HEK293 (cell line): ENCODE measurements around the gene TMEM252.

Source experiments
- CTCF ChIA-PET: fragments of 350-600 bp; formaldehyde crosslinking; extraction: SDS; loops from one replicate; lab custom pipeline; 2021; ENCODE audit warnings: antibody characterized with exemption; lab: Yijun Ruan, JAX
- POLR2A ChIA-PET: fragments of 300-600 bp; formaldehyde crosslinking; extraction: SDS; loops from one replicate; lab custom pipeline; 2020; ENCODE audit warnings: antibody characterized with exemption, inconsistent platforms; lab: Yijun Ruan, JAX
- H3K27ac ChIP-seq: fragments of 200-500 bp; sonication (Bioruptor generic); 2 replicates; pipeline ENCODE4 v1.5.1; 2014; ENCODE audit warnings: low read depth, low read length, control low read depth, inconsistent platforms; ENCODE audit errors: extremely low read depth
- H3K36me3 ChIP-seq, 2 experiments: fragments of 200-500 bp in 1 of 2; sonication (Bioruptor generic) in 1 of 2; 1 replicate in 1 of 2; 2 replicates in 1 of 2; pipeline ENCODE4 v1.5.1; 2014 to 2017; ENCODE audit warnings: inconsistent platforms in 2 of 2, low read length in 2 of 2; ENCODE audit not compliant: control insufficient read depth in 2 of 2, insufficient read depth in 1 of 2
- H3K4me1 ChIP-seq: fragments of 200-500 bp; sonication (Bioruptor generic); 2 replicates; pipeline ENCODE4 v1.5.1; 2014; ENCODE audit warnings: mild to moderate bottlenecking, low read length, inconsistent platforms; ENCODE audit not compliant: control insufficient read depth, insufficient read depth
- H3K4me3 ChIP-seq: 2 replicates; pipeline ENCODE4 v1.5.1; 2011; ENCODE audit warnings: low read depth, mild to moderate bottlenecking, control low read depth, low read length, moderate library complexity
- H3K9me3 ChIP-seq: fragments of 200-500 bp; sonication (Bioruptor generic); 2 replicates; pipeline ENCODE4 v1.5.1; 2014; ENCODE audit warnings: low read depth, low read length, inconsistent platforms; ENCODE audit not compliant: control insufficient read depth, insufficient read depth
- AEBP2 ChIP-seq: fragments of 450-650 bp; formaldehyde crosslinking; IDR thresholded peaks from 2 replicates; pipeline ENCODE4 v1.5.1; 2016; ENCODE audit warnings: missing biosample characterization, missing genetic modification characterization, borderline replicate concordance
- BCL6B ChIP-seq: fragments of 450-650 bp; formaldehyde crosslinking; IDR thresholded peaks from 2 replicates; pipeline ENCODE4 v1.5.1; 2017; ENCODE audit warnings: missing biosample characterization, missing genetic modification characterization
- ELK4 ChIP-seq: IDR thresholded peaks from 2 replicates; pipeline ENCODE4 v1.6.1; 2011; ENCODE audit warnings: mild to moderate bottlenecking, low read depth, low read length, borderline replicate concordance
- HOXD13 ChIP-seq: sonication (generic); formaldehyde crosslinking; IDR thresholded peaks from 2 replicates; pipeline ENCODE4 v1.8.0; 2022; ENCODE audit warnings: missing genetic modification reagents, borderline replicate concordance
- INSM2 ChIP-seq: fragments of 450-650 bp; formaldehyde crosslinking; IDR thresholded peaks from 2 replicates; pipeline ENCODE4 v1.5.1; 2016; ENCODE audit warnings: missing biosample characterization, missing genetic modification characterization
- MYNN ChIP-seq: fragments of 450-650 bp; formaldehyde crosslinking; IDR thresholded peaks from 2 replicates; pipeline ENCODE4 v1.5.1; 2016; ENCODE audit warnings: missing biosample characterization, missing genetic modification characterization, borderline replicate concordance
- MZF1 ChIP-seq: fragments of 450-650 bp; formaldehyde crosslinking; IDR thresholded peaks from 2 replicates; pipeline ENCODE4 v1.5.1; 2017; ENCODE audit warnings: missing biosample characterization, missing genetic modification characterization, borderline replicate concordance
- ZBTB11 ChIP-seq: fragments of 450-650 bp; formaldehyde crosslinking; conservative IDR thresholded peaks from 2 replicates; pipeline ENCODE4 v1.5.1; 2016; ENCODE audit warnings: low read depth, missing biosample characterization, missing genetic modification characterization
- ZNF26 ChIP-seq: fragments of 450-650 bp; formaldehyde crosslinking; IDR thresholded peaks from 2 replicates; pipeline ENCODE4 v1.5.1; 2016; ENCODE audit warnings: missing biosample characterization, missing genetic modification characterization
- ZNF560 ChIP-seq: fragments of 450-650 bp; formaldehyde crosslinking; IDR thresholded peaks from 2 replicates; pipeline ENCODE4 v1.5.1; 2017; ENCODE audit warnings: missing biosample characterization, missing genetic modification characterization, borderline replicate concordance
- ZNF600 ChIP-seq: fragments of 450-650 bp; formaldehyde crosslinking; IDR thresholded peaks from 2 replicates; pipeline ENCODE4 v1.5.1; 2016; ENCODE audit warnings: missing biosample characterization, missing genetic modification characterization
- ZNF624 ChIP-seq: fragments of 450-650 bp; formaldehyde crosslinking; IDR thresholded peaks from 2 replicates; pipeline ENCODE4 v1.5.1; 2017; ENCODE audit warnings: missing biosample characterization, missing genetic modification characterization
- ZNF626 ChIP-seq: fragments of 450-650 bp; sonication (Bioruptor Pico); formaldehyde crosslinking; IDR thresholded peaks from 2 replicates; pipeline ENCODE4 v1.5.1; 2018; ENCODE audit warnings: missing biosample characterization, missing genetic modification characterization, inconsistent platforms
- ZNF660 ChIP-seq: fragments of 450-650 bp; IDR thresholded peaks from 2 replicates; pipeline ENCODE4 v1.5.1; 2018; ENCODE audit warnings: missing biosample characterization, mild to moderate bottlenecking, missing genetic modification characterization
- ZNF704 ChIP-seq: fragments of 450-650 bp; formaldehyde crosslinking; IDR thresholded peaks from 2 replicates; pipeline ENCODE4 v1.5.1; 2016; ENCODE audit warnings: missing biosample characterization, missing genetic modification characterization
- ZNF837 ChIP-seq: fragments of 450-650 bp; formaldehyde crosslinking; IDR thresholded peaks from 2 replicates; pipeline ENCODE4 v1.5.1; 2016; ENCODE audit warnings: missing biosample characterization, missing genetic modification characterization

TMEM252 gene

GRCh38 chr9:68584189-68585033, 43.7 kb upstream of the TMEM252 start (continued):
- TF ChIP-seq ELK4 = no peak

- TF ChIP-seq ZNF560 (tag by site-specific recombination) = no peak
- TF ChIP-seq ZNF624 = no peak
- TF ChIP-seq ZNF600 (tag by site-specific recombination) = no peak
- no peak for TF ChIP-seq INSM2
- no peak for TF ChIP-seq ZNF837 (tag by site-specific recombination)
- TF ChIP-seq ZNF704 (tag by site-specific recombination) = no peak
- TF ChIP-seq ZBTB11 (tag by site-specific recombination) = no peak
- no peak for TF ChIP-seq ZNF660 (tag by site-specific recombination)
- no peak for TF ChIP-seq HOXD13 (CRISPR knock-in tag)
- TF ChIP-seq AEBP2 (tag by site-specific recombination) = no peak
- no peak for TF ChIP-seq MYNN (tag by site-specific recombination)
- no peak for TF ChIP-seq BCL6B (tag by site-specific recombination)
- no peak for TF ChIP-seq MZF1
- TF ChIP-seq ZNF626 (tag by site-specific recombination) = no peak
- TF ChIP-seq ZNF26 (tag by site-specific recombination) = no peak
- Histone ChIP-seq H3K36me3 (no peaks in the 10 kb centered on the region), H3K4me3 (no peak overlapping the region), H3K9me3 (no peaks in the 10 kb centered on the region), H3K4me1 (no peaks in the 10 kb centered on the region), H3K27ac (no peak overlapping the region)
- ChIA-PET CTCF (interaction anchor here (0.6 to 4.8 kb wide), 8 partner anchors 13 to 444 kb away, joined by 3 to 71 read pairs (median 4); no protein-coding TSS in a partner anchor), POLR2A (no interaction called here)
Measured at GRCh38 chr9:68581696-68582095, 41.0 kb upstream of the TMEM252 start.
